K562 (cell line): Measurements from ENCODE around the gene N4BP3. TPM values are rescaled to one million over a fixed set of nuclear protein-coding genes. Genes with fewer than 3 reads are reported as not detected.

Experiments
- BMI1 ChIP-seq: fragments of 150-350 bp; IDR thresholded peaks from 2 replicates; pipeline ENCODE4 v1.6.1; 2014; ENCODE audit warnings: low read length
- CBFB ChIP-seq: sonication (generic); formaldehyde crosslinking; IDR thresholded peaks from 2 replicates; pipeline ENCODE4 v1.4.0; 2020; ENCODE audit warnings: mild to moderate bottlenecking, missing genetic modification reagents
- DMBX1 ChIP-seq: fragments of 250-450 bp; sonication (Bioruptor Pico); IDR thresholded peaks from 2 replicates; pipeline ENCODE4 v1.8.0; 2022; ENCODE audit warnings: inconsistent platforms, mild to moderate bottlenecking, moderate library complexity, borderline replicate concordance
- ESRRA ChIP-seq: fragments of 450-650 bp; IDR thresholded peaks from 2 replicates; pipeline ENCODE4 v1.6.1; 2014; ENCODE audit warnings: low read depth, mild to moderate bottlenecking, moderate library complexity, borderline replicate concordance
- FOSL1 ChIP-seq: fragments of 200-800 bp; sonication (Bioruptor generic); conservative IDR thresholded peaks from 2 replicates; pipeline ENCODE4 v1.6.1; 2016; ENCODE audit warnings: missing genetic modification characterization, missing compliant biosample characterization
- GTF2F1 ChIP-seq: IDR thresholded peaks from 2 replicates; pipeline ENCODE4 v1.6.1; 2011; ENCODE audit warnings: low read depth, low read length, improper control_type of control experiment
- HDGF ChIP-seq: fragments of 450-650 bp; IDR thresholded peaks from 2 replicates; pipeline ENCODE4 v1.6.1; 2016
- MYC ChIP-seq, 2 experiments: fragments of 250-450 bp in 1 of 2; sonication (Bioruptor Pico) in 1 of 2; IDR thresholded peaks; 2 replicates each; pipeline versions ENCODE4 v1.5.1 to v1.6.1; 2012 to 2021; ENCODE audit warnings: low read depth in 2 of 2, borderline replicate concordance in 1 of 2, improper control_type of control experiment in 1 of 2, low read length in 1 of 2, mild to moderate bottlenecking in 1 of 2, moderate library complexity in 1 of 2
- POLR2AphosphoS5 ChIP-seq: IDR thresholded peaks from 2 replicates; pipeline ENCODE4 v1.6.1; 2011; ENCODE audit warnings: mild to moderate bottlenecking, low read depth, low read length, moderate library complexity; ENCODE audit not compliant: control insufficient read depth, insufficient read depth
- SIN3A ChIP-seq, 2 experiments: fragments of 150-350 bp in 1 of 2; IDR thresholded peaks; 2 replicates each; pipeline ENCODE4 v1.6.1; 2011 to 2016; ENCODE audit warnings: borderline replicate concordance in 2 of 2, low read depth in 2 of 2, low read length in 2 of 2, mild to moderate bottlenecking in 2 of 2, moderate library complexity in 2 of 2; ENCODE audit not compliant: control insufficient read depth in 1 of 2
- SRF ChIP-seq, 2 experiments: fragments of 250-450, 450-650 bp in 1 of 2; sonication (Bioruptor Pico) in 1 of 2; sonication (generic) in 1 of 2; formaldehyde crosslinking; IDR thresholded peaks; 2 replicates each; pipeline versions ENCODE4 v1.5.0 to v1.5.1; 2020 to 2022; ENCODE audit warnings: mild to moderate bottlenecking in 1 of 2, missing genetic modification reagents in 1 of 2
- TGIF2 ChIP-seq: sonication (generic); formaldehyde crosslinking; IDR thresholded peaks from 2 replicates; pipeline ENCODE4 v1.8.1; 2022; ENCODE audit warnings: mild to moderate bottlenecking, missing genetic modification reagents, moderate library complexity
- TRIM25 ChIP-seq: fragments of 450-650 bp; IDR thresholded peaks from 2 replicates; pipeline ENCODE4 v1.7.0; 2016; ENCODE audit warnings: borderline replicate concordance
- WHSC1 ChIP-seq: IDR thresholded peaks from one replicate; pipeline ENCODE4 v1.6.1; 2012; ENCODE audit warnings: low read length, control low read depth, inconsistent platforms
- ZNF134 ChIP-seq: fragments of 250-450 bp; sonication (Bioruptor Pico); conservative IDR thresholded peaks from 2 replicates; pipeline ENCODE4 v1.4.0; 2020
- ZNF224 ChIP-seq: sonication (generic); formaldehyde crosslinking; IDR thresholded peaks from 2 replicates; pipeline ENCODE4 v1.8.0; 2022; ENCODE audit warnings: mild to moderate bottlenecking, missing genetic modification reagents
- ZNF280B ChIP-seq: fragments of 250-450 bp; sonication (Bioruptor Pico); IDR thresholded peaks from 2 replicates; pipeline ENCODE4 v1.5.1; 2021; ENCODE audit warnings: mild to moderate bottlenecking
- polyA plus RNA-seq, 8 experiments: library from polyadenylated mRNA; depleted of rRNA in 4 of 8; stranded (reverse) in 5 of 8; unstranded in 3 of 8; fragments of >200 nt; fragmentation: Nextera tagmentation in 2 of 8; fragmentation: Illumina TruSeq in 1 of 8; extraction: Ambion mirVana in 2 of 8; extraction: Trizol in 1 of 8; gene quantifications; 2 replicates each; pipeline versions ENCODE4 v1.2.1 to v1.2.3, GENCODE V29; 2011 to 2014; ENCODE audit warnings: inconsistent platforms in 1 of 8, missing spikeins in 1 of 8
- total RNA-seq, 7 experiments: library from RNA; depleted of rRNA in 6 of 7; stranded (reverse); fragments of >200 nt in 6 of 7; fragmentation: Illumina TruSeq in 2 of 7; extraction: Trizol in 2 of 7; gene quantifications; 2 replicates each; pipeline versions ENCODE4 v1.2.1 to v1.2.3, GENCODE V29; 2011 to 2021; ENCODE audit warnings: low replicate concordance in 1 of 7
- TF ChIP-seq, protein P1 (sequence below), 2 experiments: fragments of 450-650 bp; IDR thresholded peaks; 2 replicates each; pipeline ENCODE4 v1.6.1; 2016
- TF ChIP-seq, protein P2 (sequence below): fragments of 450-650 bp; IDR thresholded peaks from 2 replicates; pipeline ENCODE4 v1.6.1; 2018; ENCODE audit not compliant: partially characterized antibody

The N4BP3 gene
- total and polyA plus RNA-seq, 9 of the 15 experiments (the other 6 are each of a cell fraction or from before 2014, with no cell fraction given), result 0.06 to 7.0 (median 2.4) TPM

DNA sequence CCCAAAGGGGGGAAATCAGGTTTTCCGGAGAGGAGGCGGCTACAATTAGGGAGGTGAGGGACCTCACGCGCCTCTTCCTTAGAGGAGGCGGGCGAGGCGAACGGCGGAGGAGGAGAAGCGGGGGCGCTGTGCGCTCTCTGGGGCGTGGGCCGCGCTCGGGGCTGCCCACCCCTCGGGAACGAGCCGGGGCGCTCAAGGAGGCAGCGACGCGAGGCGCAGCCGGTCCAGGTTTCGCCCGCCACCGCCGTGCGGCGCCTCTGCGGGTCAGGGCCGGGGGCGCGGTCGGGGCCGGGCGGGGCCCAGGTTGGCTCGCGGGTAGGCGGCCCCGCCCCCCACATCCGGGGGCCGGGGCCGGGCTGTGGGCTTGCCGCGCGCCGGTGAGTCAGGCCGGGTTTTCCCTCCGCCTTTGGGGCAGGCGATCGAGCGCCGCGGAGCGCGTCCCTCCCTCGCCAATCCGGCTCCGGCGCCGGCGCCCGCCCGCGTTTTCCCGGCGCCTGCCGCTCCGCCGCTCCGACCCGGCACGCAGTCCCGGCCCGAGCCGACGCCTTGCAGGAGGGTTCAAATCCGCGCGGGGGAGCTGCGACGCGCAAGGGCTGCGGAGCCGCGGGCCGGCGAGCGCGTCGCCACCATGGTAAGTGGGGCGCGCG is at the start of gene N4BP3 (continued):
- no peak for TF ChIP-seq ZNF280B (CRISPR knock-in tag)
- TF ChIP-seq CBFB (CRISPR knock-in tag), result no peak
- 0 out of 2 replicates have a peak, but pooled peaks have one; percentile 18 for TF ChIP-seq DMBX1
- no peak for TF ChIP-seq BMI1
- no peak for TF ChIP-seq POLR2AphosphoS5
- peak; percentile 36; the same call in 1 of the 2 replicates for TF ChIP-seq ESRRA
- TF ChIP-seq, protein P1, sequence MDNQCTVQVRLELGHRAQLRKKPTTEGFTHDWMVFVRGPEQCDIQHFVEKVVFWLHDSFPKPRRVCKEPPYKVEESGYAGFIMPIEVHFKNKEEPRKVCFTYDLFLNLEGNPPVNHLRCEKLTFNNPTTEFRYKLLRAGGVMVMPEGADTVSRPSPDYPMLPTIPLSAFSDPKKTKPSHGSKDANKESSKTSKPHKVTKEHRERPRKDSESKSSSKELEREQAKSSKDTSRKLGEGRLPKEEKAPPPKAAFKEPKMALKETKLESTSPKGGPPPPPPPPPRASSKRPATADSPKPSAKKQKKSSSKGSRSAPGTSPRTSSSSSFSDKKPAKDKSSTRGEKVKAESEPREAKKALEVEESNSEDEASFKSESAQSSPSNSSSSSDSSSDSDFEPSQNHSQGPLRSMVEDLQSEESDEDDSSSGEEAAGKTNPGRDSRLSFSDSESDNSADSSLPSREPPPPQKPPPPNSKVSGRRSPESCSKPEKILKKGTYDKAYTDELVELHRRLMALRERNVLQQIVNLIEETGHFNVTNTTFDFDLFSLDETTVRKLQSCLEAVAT (IDR thresholded peaks at IDR 0.05), result no peak
- no peak for TF ChIP-seq ZNF224 (CRISPR knock-in tag)
- TF ChIP-seq WHSC1, result no peak
- TF ChIP-seq ZNF134 (CRISPR knock-in tag), result no peak
- TF ChIP-seq, protein P2, sequence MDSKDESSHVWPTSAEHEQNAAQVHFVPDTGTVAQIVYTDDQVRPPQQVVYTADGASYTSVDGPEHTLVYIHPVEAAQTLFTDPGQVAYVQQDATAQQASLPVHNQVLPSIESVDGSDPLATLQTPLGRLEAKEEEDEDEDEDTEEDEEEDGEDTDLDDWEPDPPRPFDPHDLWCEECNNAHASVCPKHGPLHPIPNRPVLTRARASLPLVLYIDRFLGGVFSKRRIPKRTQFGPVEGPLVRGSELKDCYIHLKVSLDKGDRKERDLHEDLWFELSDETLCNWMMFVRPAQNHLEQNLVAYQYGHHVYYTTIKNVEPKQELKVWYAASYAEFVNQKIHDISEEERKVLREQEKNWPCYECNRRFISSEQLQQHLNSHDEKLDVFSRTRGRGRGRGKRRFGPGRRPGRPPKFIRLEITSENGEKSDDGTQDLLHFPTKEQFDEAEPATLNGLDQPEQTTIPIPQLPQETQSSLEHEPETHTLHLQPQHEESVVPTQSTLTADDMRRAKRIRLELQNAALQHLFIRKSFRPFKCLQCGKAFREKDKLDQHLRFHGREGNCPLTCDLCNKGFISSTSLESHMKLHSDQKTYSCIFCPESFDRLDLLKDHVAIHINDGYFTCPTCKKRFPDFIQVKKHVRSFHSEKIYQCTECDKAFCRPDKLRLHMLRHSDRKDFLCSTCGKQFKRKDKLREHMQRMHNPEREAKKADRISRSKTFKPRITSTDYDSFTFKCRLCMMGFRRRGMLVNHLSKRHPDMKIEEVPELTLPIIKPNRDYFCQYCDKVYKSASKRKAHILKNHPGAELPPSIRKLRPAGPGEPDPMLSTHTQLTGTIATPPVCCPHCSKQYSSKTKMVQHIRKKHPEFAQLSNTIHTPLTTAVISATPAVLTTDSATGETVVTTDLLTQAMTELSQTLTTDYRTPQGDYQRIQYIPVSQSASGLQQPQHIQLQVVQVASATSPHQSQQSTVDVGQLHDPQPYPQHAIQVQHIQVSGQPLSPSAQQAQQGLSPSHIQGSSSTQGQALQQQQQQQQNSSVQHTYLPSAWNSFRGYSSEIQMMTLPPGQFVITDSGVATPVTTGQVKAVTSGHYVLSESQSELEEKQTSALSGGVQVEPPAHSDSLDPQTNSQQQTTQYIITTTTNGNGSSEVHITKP, result peak; percentile 64
- peak in 1 of 2 experiments; percentile 33; a peak in 2 of 4 replicates for TF ChIP-seq SIN3A (IDR thresholded peaks at IDR 0.05; ENCODE audit: borderline replicate concordance in 2 of 2, control insufficient read depth in 1 of 2, low read depth in 2 of 2, low read length in 2 of 2)
- no peak for TF ChIP-seq SRF (CRISPR knock-in tag; IDR thresholded peaks at IDR 0.05)
- no peak for TF ChIP-seq TGIF2 (CRISPR knock-in tag)
- TF ChIP-seq HDGF, result no peak
- peak; percentile 81 for TF ChIP-seq FOSL1 (tag)
- no peak for TF ChIP-seq GTF2F1
- peak; percentile 70 for TF ChIP-seq MYC (IDR thresholded peaks at IDR 0.05; ENCODE audit: low read depth, low read length)
- TF ChIP-seq MYC (CRISPR knock-in tag; IDR thresholded peaks at IDR 0.05; ENCODE audit: borderline replicate concordance, low read depth), result no peak
- no peak for TF ChIP-seq TRIM25
